Measurements from ENCODE around the gene MEGF8.

The MEGF8 gene

DNA sequence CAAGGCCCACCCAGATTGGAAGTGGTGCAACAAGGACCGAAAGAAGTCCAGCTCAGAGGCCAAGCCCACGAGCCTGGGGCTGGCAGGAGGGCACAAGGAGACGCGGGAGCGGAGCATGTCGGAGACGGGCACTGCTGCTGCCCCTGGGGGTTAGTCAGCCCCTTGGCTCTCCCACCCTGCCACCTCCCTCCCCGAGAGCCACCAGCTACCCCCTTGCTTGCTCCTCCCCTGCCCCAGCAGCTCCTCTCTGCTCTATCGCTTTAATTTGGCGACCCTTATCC is 37.7 kb upstream of the MEGF8 start:
- no peak for DNase-seq

DNA sequence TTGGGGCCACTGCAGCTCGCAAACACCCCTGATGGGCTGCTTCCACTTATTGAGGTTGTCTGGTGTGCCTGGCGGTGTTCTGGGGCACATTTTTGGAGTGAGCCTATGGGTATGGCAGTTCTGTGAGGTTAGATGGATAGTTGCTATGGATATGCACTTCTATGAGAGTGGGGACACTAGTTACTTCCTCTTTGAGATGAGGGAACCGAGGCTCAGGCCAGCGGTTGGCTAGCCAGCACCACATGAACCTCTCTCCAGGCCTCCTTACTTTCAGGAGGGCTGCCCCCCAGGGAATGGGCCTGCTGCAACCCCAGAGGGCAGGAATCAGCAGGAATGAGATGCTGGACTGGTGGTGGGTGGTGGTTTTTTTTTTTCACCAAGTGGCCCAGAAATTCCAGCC is 37.0 kb upstream of the MEGF8 start:
- DNase-seq = no peak

GRCh38 chr19:42288881-42289555 is 36.4 kb upstream of the MEGF8 start:
- no peak for DNase-seq

DNA sequence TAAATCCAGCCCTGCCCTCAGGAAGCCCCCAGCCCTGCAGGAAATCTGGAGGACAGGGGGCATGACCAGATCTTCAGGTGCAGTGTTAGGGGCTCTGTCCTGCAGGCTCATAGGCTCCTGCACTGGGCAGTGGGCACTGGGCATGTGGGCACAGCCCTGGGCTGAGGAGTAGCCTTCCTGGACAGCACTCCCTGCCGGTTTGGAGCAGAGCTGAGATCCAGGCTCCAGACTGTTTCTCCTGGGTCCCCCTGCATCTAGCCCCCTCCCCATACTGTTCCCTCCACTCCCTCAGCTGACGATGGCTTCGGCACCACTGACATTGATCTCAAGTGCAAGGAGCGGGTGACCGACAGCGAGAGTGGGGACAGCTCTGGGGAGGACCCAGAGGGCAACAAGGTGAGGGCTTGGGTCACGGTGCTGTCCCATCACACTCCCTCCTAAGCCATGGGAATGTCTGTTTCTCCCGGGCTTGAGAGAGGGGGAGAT is 35.8 kb upstream of the MEGF8 start:
- DNase-seq = no peak

DNA sequence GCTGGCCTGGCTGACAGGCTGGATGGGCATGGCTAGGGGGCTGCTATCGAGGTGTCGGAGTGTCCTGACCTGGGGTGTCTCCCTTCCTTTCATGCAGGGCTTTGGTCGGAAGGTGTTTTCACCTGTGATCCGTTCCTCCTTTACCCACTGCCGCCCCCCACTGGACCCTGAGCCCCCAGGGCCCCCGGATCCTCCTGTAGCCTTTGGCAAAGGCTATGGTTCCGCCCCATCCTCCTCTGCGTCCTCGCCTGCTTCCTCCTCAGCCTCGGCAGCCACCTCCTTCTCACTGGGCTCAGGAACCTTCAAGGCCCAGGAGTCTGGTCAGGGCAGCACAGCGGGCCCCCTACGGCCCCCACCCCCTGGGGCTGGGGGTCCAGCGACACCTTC is 35.3 kb upstream of the MEGF8 start:
- DNase-seq = no peak

DNA sequence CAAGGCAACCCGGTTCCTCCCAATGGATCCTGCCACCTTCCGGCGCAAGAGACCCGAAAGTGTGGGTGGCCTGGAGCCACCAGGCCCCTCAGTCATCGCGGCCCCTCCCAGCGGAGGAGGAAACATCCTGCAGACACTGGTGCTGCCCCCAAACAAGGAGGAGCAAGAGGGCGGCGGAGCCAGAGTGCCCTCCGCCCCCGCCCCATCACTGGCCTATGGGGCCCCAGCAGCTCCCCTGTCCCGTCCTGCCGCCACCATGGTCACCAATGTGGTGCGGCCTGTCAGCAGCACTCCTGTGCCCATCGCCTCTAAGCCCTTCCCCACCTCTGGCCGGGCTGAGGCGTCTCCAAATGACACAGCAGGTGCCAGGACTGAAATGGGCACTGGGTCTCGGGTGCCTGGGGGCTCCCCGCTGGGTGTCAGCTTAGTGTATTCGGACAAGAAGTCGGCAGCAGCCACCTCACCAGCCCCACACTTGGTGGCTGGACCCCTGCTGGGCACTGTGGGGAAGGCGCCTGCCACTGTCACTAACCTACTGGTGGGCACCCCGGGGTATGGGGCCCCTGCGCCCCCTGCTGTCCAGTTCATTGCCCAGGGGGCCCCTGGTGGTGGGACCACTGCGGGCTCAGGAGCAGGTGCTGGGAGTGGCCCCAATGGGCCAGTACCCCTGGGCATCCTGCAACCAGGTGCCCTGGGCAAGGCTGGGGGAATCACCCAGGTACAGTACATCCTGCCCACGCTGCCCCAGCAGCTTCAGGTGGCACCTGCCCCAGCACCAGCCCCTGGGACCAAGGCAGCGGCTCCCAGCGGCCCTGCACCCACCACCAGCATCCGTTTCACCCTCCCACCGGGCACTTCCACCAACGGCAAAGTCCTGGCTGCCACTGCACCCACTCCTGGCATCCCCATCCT is 34.7 kb upstream of the MEGF8 start:
- DNase-seq = no peak

- no peak for DNase-seq
These were observed 34.0 kb upstream of the MEGF8 start for GRCh38 chr19:42291435-42291810.

DNA sequence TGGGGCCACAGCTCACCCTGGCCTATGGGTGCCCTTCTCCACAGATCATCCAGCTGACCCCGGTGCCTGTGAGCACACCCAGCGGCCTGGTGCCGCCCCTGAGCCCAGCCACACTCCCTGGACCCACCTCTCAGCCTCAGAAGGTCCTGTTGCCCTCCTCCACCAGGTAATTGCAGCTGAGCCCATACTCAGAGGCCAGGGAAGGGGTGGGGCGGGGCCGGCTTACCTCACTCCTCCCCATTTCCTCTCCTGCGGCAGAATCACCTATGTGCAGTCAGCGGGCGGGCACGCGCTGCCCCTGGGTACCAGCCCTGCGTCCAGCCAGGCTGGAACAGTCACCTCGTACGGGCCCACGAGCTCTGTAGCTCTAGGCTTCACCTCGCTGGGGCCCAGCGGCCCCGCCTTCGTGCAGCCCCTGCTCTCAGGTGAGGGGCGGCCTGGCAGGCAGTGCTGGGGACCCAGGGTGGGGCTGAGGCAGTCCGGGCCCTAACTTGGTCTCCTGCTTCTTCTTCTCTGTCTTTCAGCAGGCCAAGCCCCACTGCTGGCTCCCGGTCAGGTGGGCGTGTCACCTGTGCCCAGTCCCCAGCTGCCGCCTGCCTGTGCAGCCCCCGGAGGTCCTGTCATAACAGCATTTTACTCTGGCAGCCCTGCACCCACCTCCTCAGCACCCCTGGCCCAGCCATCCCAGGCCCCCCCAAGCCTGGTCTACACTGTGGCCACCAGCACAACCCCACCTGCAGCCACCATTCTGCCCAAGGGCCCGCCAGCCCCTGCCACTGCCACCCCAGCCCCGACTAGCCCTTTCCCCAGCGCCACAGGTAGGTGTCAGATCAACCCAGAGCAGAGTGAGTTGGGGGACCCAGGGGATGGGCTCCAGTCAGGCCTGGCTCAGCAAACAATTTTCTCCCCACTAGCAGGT is 33.1 kb upstream of the MEGF8 start:
- no peak for DNase-seq

- DNase-seq = no peak
These were observed 32.5 kb upstream of the MEGF8 start for GRCh38 chr19:42292963-42293362.

DNA sequence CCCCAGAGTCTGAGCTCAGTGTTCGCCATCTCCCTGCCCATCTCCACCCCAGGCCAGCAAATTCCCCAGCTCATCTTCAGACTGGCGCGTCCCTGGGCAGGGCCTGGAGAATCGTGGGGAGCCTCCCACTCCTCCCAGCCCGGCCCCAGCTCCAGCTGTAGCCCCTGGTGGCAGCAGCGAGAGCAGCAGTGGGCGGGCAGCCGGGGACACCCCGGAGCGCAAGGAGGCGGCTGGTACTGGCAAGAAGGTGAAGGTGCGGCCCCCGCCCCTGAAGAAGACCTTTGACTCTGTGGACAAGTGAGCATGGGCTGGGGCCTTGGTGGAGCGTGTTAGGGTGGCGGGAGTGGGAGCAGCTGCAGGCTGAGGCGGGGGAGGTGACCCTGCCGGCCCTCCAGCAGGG is 31.9 kb upstream of the MEGF8 start:
- no peak for DNase-seq

DNA sequence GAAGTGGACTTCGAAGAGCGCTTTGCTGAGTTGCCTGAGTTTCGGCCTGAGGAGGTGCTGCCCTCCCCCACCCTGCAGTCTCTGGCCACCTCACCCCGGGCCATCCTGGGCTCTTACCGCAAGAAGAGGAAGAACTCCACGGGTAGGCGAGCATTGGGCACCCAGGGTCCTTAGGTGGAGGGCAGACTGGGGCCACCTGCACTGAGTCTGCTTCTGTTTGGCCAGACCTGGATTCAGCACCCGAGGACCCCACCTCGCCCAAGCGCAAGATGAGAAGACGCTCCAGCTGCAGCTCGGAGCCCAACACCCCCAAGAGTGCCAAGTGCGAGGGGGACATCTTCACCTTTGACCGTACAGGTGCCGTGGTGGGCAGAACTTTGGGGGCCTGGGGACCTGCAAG is 31.5 kb upstream of the MEGF8 start:
- DNase-seq = no peak

DNA sequence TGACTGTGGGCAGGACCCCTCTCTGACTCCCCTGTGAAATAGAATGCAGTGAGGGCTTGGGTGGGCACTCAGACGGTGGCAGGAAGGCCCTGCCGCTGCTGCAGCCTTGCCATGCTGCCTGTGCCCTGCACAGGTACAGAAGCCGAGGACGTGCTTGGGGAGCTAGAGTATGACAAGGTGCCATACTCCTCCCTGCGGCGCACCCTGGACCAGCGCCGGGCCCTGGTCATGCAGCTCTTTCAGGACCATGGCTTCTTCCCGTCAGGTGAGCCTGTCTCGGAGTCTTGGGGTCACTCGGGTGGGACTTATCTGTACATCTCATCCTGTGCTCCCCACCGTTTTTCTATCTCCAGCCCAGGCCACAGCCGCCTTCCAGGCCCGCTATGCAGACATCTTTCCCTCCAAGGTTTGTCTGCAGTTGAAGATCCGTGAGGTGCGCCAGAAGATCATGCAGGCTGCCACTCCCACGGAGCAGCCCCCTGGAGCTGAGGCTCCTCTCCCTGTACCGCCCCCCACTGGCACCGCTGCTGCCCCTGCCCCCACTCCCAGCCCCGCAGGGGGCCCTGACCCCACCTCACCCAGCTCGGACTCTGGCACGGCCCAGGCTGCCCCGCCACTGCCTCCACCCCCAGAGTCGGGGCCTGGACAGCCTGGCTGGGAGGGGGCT is 30.8 kb upstream of the MEGF8 start:
- DNase-seq = no peak

GRCh38 chr19:42295342-42295741 is 30.1 kb upstream of the MEGF8 start:
- DNase-seq = no peak

- DNase-seq = peak; percentile 71
These were observed 29.5 kb upstream of the MEGF8 start for GRCh38 chr19:42295831-42296525.

GRCh38 chr19:42297039-42297438 is 28.4 kb upstream of the MEGF8 start:
- DNase-seq = no peak

GRCh38 chr19:42301646-42302203 is 23.7 kb upstream of the MEGF8 start, which contains the start of gene PRR19:
TSS of gene PRR19 (plus strand) at chr19:42302132. CDS start at chr19:42309585, 7,453 bp downstream.
- DNase-seq = no peak

GRCh38 chr19:42303101-42303464 is 22.4 kb upstream of the MEGF8 start:
- no peak for DNase-seq

DNA sequence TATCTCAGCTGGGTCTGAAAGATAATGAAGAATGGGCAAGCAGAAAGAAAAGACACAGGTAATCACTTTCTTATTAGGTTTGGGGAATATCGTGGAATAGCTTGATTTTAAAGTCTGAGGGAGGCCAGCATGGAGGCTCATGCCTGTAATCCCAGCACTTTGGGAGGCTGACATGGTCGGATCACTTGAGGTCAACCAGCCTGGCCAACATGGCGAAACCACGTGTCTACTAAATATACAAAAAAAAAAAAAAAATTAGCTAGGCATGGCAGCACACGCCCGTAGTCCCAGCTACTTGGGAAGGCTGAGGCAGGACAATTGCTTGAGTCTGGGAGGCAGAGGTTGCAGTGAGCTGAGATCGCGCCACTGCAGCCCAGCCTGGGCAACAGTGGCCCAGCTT is 21.6 kb upstream of the MEGF8 start:
- no peak for DNase-seq

- DNase-seq = no peak
These were observed 18.8 kb upstream of the MEGF8 start for GRCh38 chr19:42306646-42307045.

GRCh38 chr19:42309686-42310085 is 15.7 kb upstream of the MEGF8 start:
- no peak for DNase-seq

GRCh38 chr19:42311657-42312056 is 13.8 kb upstream of the MEGF8 start:
- DNase-seq = no peak

DNA sequence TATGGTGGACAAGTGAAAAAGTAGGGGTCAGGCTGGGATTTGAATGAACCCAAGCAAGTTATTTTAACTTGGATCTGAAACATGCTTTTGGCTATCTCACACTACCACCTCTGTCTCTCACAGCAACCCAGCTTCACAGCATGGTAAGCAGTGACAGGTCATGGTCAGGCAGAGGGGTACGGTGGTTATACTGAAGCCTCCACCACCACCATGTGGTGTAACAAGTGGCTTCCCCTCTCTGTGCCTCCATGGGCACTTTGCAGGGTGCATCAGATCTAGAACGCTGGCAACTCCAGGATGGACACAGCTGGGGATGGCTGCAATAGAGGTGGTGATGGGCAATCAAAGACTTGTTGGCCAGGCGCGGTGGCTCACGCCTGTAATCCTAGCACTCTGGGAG is 13.1 kb upstream of the MEGF8 start:
- no peak for DNase-seq

Data from NCI-H1105 (cell line).